ENCODE results near the gene CTSD. TPM values are rescaled to one million over a fixed set of nuclear protein-coding genes. Genes with fewer than 3 reads are reported as not detected.

CTSD gene
- total RNA-seq, 1 experiment from 2014 or later = 367 TPM

DNA sequence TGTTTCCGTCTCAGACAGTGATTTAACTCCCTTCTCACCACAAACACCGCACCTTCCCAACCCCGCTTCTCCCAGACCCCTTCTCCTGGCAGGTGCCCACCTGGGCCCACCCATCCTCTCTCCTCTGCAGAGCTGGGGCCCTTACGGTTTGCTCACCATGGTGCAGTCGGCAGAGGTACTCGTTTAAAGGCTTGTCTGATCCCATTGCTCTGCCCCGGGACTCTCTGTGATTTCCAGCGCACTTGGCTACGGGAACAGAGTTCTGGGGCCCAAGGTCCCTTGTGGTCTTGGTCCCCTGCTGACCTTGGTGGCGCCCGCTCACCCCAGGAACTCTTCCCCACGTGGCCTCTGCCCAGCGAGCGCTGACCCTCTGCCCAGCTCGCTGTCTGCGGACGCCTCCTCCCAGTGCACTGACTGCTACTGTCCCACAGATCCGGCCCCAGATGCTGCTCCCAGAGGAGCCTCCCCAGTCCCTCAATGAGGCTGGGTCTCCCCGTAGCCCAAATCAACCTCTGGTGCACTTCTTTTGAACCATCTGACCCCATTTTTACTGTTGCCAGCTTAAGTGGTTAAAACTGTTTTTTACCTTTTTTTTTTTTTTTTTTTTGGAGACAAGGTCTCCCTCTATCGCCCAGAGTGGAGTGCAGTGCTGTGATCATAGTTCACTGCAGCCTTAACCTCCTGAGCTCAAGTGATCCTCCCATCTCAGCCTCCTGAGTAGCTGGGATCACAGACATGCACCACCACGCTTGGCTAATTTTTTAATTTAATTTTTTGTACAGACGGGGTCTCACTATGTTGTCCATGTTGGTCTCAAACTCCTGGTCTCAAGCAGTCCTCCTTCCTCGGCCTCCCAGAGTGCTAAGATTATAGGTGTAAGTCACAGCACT, 21.3 kb upstream of the CTSD start:
- intact Hi-C loops (cut with micrococcal nuclease) = no loop called here
- no peak overlapping the region for H3K27ac Mint-ChIP-seq (ENCODE audit: low read depth, unreplicated experiment)
- no peak overlapping the region for H3K4me3 Mint-ChIP-seq (ENCODE audit: unreplicated experiment)
- BruUV-seq (replicated peaks) = no TSS peak
- TF ChIP-seq, protein P1, sequence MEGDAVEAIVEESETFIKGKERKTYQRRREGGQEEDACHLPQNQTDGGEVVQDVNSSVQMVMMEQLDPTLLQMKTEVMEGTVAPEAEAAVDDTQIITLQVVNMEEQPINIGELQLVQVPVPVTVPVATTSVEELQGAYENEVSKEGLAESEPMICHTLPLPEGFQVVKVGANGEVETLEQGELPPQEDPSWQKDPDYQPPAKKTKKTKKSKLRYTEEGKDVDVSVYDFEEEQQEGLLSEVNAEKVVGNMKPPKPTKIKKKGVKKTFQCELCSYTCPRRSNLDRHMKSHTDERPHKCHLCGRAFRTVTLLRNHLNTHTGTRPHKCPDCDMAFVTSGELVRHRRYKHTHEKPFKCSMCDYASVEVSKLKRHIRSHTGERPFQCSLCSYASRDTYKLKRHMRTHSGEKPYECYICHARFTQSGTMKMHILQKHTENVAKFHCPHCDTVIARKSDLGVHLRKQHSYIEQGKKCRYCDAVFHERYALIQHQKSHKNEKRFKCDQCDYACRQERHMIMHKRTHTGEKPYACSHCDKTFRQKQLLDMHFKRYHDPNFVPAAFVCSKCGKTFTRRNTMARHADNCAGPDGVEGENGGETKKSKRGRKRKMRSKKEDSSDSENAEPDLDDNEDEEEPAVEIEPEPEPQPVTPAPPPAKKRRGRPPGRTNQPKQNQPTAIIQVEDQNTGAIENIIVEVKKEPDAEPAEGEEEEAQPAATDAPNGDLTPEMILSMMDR (IDR thresholded peaks at IDR 0.05; ENCODE audit: unreplicated experiment) = no peak
- ChIA-PET POLR2A (interaction anchor here (0.7 to 0.9 kb wide), 2 partner anchors 21 to 25 kb away, joined by 3 to 4 read pairs; no protein-coding TSS in a partner anchor), CTCF (interaction anchor here (0.8 to 2.2 kb wide), 5 partner anchors 12 to 91 kb away, joined by 3 to 6 read pairs (median 3); no protein-coding TSS in a partner anchor)
- no peaks in the 10 kb centered on the region for H3K9me3 Mint-ChIP-seq (ENCODE audit: unreplicated experiment)
- H3K36me3 Mint-ChIP-seq (ENCODE audit: insufficient read depth, unreplicated experiment) = peaks cover 5% of the 10 kb centered on the region
- peaks cover 10% of the 10 kb centered on the region for H3K4me1 Mint-ChIP-seq (ENCODE audit: insufficient read depth, unreplicated experiment)
- no peak for DNase-seq (ENCODE audit: unreplicated experiment)
- no peaks in the 10 kb centered on the region for H3K27me3 Mint-ChIP-seq (ENCODE audit: insufficient read depth, unreplicated experiment)

DNA sequence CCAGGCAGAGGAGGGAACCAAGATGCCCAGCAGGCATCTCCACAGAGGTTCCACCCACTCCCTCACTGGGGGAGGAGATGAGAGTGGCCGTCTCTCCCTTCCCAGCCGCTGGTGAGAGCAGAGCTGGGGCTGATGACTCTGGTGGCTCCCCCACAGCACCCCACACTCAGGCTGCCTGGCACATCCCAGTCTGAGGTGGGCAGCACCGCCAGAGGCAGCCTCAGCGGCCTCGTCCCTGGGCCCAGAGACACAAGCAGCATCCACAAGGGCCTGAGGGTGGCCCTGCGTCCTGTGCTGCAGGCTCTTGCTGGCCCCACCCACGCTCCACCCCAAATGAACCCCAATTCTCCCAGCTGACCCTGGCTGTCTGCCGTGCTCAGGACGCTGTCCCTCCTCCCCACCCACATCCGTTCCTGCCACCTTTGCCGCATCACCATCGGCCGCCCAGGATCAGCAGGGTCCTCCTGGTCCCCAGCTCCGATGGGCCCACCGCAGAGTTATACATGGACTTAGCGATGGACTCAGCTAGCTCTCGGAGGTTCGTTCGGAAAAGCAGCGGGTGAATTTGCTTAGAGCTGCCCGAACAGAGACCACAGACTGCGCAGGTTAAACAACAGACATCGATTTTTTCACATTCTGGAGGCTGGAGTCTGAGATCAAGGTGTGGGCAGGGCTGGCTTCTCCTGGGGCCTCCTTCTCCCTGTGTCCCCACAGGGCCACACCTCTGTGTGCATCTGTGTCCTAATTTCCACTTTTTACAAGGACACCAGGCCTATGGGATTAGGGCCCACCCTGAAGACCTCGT, 20.2 kb upstream of the CTSD start:
- Mint-ChIP-seq H3K9me3 (ENCODE audit: unreplicated experiment) (no peaks in the 10 kb centered on the region), H3K27me3 (ENCODE audit: insufficient read depth, unreplicated experiment) (no peaks in the 10 kb centered on the region), H3K4me3 (ENCODE audit: unreplicated experiment) (no peak overlapping the region), H3K27ac (ENCODE audit: low read depth, unreplicated experiment) (no peak overlapping the region), H3K36me3 (ENCODE audit: insufficient read depth, unreplicated experiment) (peaks cover 5% of the 10 kb centered on the region), H3K4me1 (ENCODE audit: insufficient read depth, unreplicated experiment) (peaks cover 10% of the 10 kb centered on the region)
- POLR2A ChIA-PET = no interaction called here
- DNase-seq (ENCODE audit: unreplicated experiment) = no peak
- TF ChIP-seq, protein P1 (IDR thresholded peaks at IDR 0.05; ENCODE audit: unreplicated experiment) = no peak
- BruUV-seq (replicated peaks) = no TSS peak
- intact Hi-C loops (cut with micrococcal nuclease) = no loop called here
- CTCF ChIA-PET = interaction anchor here (1.0 to 2.2 kb wide), 3 partner anchors 49 to 93 kb away, joined by 3 to 6 read pairs (median 4); no protein-coding TSS in a partner anchor

DNA sequence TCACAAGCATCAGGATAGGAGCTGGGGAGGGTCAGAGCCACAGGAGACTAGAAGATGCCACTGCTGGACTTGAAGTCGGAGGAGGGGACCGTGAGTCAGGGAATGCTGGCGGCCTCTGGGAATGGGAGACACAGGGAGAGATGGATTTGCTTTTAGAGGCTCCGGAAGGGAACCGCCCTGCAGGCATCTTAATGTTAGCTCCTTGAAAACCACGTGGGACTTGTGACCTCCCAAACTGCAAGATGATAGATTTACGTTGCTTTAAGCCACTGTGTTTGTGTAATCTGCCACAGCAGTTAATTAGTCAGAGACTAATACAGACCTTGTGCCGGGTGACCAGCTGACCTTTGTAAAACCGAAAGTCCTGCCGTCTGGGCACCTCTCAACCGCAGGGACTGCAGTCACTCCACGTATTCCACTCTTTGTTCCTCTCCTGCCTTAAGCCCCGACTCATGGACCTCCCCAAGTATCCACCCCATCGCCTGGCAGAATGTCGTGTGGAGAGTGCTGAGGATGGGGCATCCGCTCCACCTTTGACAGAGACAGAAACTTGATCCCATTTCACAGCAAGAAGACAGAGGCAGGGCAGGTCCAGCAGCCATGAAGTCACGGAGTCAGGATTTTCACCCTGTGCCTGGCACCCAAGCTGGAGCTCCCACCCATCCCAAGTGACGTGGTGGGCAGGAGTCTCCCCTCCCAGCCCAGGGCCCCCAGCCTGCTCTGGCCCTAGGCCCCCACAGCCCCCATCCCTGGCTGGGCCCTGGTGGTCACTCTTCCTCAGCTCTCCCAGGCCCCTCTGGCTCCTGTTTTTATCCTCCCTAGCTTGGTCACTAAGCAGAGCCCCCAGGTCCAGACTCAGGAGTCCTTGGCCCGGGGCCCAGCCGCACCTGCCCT, 19.4 kb upstream of the CTSD start:
- Mint-ChIP-seq H3K4me1 (ENCODE audit: insufficient read depth, unreplicated experiment) (peaks cover 10% of the 10 kb centered on the region), H3K27me3 (ENCODE audit: insufficient read depth, unreplicated experiment) (no peaks in the 10 kb centered on the region), H3K36me3 (ENCODE audit: insufficient read depth, unreplicated experiment) (peaks cover 5% of the 10 kb centered on the region), H3K27ac (ENCODE audit: low read depth, unreplicated experiment) (peak overlapping the region; percentile 12), H3K9me3 (ENCODE audit: unreplicated experiment) (no peaks in the 10 kb centered on the region), H3K4me3 (ENCODE audit: unreplicated experiment) (no peak overlapping the region)
- ChIA-PET POLR2A (interaction anchor here (0.6 kb wide), 1 partner anchor 33 kb away, joined by 3 read pairs; no protein-coding TSS in a partner anchor), CTCF (interaction anchor here (0.8 to 1.0 kb wide), 2 partner anchors 50 to 89 kb away, joined by 3 to 4 read pairs; no protein-coding TSS in a partner anchor)
- TF ChIP-seq, protein P1 (IDR thresholded peaks at IDR 0.05; ENCODE audit: unreplicated experiment) = no peak
- BruUV-seq (replicated peaks) = no TSS peak
- DNase-seq (ENCODE audit: unreplicated experiment) = peak; percentile 41
- intact Hi-C loops (cut with micrococcal nuclease) = no loop called here
